HG03460 (cell line): ENCODE results near the gene MAP4K4.
"Not testable (repeated sequence)": the region's sequence is repeated elsewhere in the genome, so short reads cannot be mapped to it uniquely, and the experiment has no call there.

Source experiments
- ATAC-seq: cut with Tn5 transposase; IDR thresholded peaks from one replicate; pipeline ENCODE4 v1.9.1; 2021; ENCODE audit not compliant: unreplicated experiment

MAP4K4 gene

DNA sequence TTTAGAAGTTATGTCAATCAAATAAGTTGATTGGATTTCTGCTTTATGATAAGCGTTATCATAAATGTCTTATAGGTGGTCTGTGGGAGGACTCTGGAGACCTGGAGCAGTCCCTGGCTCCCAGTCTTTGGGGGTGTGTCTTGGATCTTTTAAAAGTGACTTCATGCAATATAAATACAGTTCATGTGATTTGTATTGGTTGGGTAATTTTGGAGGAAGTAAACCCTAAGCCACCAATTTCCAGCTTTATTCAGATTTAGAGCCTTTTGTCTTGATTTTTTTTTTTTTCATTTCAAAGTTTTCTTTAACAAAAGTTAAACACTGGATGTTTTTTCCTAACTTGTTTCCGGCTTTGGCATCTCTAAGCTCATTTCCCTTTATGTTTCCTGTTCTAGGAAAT is 68.8 kb downstream of the MAP4K4 start:
- ATAC-seq = no peak

DNA sequence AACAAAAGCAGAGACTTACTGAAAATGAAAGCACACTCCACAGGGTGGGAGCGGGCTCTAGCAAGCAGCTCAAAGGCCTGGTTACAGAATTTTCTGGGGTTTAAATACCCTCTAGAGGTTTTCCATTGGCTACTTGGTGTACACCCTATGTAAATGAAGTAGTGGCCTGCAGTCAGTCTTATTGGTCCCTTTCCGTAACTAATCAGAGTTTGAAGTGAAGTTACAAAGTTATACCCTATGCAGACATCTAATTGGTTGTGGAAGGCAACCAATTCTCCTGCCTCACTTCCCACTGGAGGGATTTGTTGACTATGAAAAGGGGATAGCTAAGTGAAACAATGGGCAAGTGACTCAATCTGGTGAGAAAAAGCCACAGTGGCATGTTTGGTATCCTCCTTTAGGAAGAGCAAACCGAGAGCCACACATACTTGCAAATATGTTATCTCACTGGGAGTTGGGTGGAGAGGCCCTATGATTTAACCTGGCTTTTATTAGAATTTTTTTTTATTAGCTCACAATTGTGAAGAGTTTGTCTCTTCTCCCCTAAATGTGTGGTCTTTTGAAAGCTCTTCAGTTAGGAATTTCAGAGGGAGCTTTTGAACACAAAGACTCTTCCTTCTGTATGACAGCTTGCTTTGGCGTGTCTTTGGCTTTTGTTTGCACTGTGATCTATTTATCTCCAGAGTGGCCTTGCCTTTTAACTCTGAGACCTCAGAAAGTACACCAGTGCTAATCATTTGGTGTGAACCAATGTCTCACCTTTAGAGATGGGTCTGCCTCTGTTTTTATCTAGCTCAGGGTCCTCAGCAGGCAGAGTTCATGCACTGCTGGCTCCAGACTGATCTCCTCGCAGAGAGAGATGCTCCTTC is 69.6 kb downstream of the MAP4K4 start:
- ATAC-seq = no peak

DNA sequence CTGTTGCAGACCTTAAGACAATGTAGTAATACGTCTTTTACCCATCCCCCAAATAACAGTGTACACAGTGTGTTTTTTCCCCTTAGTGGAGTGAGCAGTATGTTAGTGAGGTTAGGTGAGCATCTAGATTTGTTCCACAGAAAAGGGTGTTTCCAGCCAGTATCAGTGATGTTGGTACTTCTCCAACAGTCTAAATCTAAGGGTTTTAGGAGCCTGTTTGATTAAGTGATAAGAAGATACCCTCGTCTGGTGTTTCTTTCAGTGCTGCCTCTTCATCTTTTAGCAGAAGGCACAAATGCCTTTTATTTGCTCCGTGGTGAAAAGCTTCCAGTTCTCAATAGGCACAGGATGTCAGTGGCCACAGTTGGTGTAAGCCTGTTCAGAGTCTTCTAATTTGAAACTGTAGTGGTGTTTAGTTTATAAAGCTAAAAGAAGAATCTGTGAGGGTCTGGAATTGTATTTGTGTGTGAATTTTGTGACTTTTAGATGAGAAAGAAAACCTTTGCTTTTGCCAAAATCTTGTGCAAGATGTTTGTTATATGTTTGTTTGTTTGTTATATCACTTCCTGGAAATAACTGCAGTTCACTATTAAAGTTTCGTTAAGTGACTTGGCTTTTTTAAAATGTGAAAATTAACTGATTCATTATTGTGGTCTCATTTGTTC is 71.2 kb downstream of the MAP4K4 start:
- ATAC-seq = no peak

- ATAC-seq = not testable (repeated sequence)
These were observed 72.2 kb downstream of the MAP4K4 start for GRCh38 chr2:101769726-101770125.

GRCh38 chr2:101770726-101771125 is 73.2 kb downstream of the MAP4K4 start:
- peak; percentile 54 for ATAC-seq

GRCh38 chr2:101771227-101771902 is 73.9 kb downstream of the MAP4K4 start:
- no peak for ATAC-seq

DNA sequence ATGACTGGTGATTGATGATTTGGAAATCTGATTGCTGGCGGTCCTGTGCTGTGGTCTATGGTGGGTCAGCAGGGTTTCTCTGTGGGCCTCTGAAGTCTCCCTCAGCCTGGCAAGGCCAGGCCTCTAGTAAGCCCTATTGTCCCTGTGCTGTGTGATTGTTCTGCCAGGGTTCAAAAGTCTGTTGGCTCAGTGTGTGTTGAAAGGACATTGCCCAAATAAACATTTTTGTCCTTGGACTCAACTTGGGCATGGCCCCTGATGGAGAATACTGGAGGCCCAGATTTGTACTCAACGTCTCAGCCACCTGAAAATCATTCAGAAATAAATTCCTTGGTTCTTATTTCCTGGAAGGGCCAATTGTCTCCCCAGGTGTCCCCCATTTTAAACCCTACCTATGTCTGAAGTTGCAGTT is 74.4 kb downstream of the MAP4K4 start:
- ATAC-seq = no peak

DNA sequence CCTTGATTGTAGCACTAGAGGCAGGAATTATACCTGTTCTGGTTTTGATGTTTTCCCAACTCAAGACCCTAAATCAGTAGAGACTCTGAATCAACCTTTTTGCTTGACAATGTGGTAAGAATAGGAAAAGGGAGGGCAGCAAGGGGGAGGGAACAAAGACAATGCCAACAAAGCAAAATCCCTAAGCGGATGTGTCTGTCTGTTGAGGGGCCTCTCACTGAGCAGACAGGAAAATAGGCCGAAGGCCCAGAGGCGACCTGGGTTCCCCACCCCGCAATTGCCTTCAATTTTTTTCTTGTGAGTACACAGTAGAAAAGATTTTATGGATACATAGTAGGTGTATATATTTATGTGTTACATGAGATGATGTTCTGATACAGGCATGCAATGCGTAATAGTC is 75.6 kb downstream of the MAP4K4 start:
- ATAC-seq = no peak

GRCh38 chr2:101773961-101774360 is 76.5 kb downstream of the MAP4K4 start:
- ATAC-seq = not testable (repeated sequence)

- no peak for ATAC-seq
These were observed 77.6 kb downstream of the MAP4K4 start for GRCh38 chr2:101775092-101775491.

GRCh38 chr2:101775636-101776035 is 78.1 kb downstream of the MAP4K4 start:
- no peak for ATAC-seq

DNA sequence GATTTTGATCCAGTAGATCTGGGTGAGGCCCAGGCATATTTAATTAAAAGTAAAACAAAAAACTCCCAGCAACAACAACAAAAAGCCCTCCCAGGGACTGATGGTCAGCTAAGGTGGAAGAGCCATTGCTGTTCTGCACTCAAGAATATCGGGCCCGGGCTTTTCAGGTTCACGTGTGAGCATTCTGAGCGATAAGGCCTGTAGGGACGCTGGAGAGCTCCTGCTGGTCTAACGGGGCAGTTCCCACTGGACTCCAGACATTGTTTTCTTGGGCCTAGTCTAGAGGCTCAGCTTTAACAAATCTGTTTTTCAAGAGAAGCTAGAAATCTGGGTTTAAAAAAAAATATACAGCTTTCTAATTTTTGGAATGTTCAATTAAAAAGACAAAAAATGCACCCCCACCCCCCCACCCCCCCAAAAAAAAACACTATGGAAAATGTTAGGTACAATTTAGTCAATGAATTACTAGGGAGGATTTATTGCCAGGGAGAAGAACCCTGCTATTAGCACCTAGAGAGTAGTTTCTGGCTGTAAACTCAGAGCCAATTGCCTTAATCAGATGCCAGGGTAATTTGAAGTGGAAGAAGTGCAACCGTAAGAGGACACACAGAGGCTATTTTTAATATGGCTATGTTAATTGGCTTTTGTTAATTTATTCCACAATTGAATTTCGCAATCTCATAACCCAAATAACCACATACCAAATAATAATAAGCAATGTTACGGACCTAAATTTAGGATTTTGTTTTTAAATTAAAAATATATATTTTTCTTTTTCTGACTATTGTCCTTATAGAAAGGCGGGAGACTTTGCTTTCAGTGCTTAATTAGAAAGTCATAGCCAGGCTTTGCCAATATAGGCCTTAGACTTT is 78.9 kb downstream of the MAP4K4 start:
- ATAC-seq = no peak

DNA sequence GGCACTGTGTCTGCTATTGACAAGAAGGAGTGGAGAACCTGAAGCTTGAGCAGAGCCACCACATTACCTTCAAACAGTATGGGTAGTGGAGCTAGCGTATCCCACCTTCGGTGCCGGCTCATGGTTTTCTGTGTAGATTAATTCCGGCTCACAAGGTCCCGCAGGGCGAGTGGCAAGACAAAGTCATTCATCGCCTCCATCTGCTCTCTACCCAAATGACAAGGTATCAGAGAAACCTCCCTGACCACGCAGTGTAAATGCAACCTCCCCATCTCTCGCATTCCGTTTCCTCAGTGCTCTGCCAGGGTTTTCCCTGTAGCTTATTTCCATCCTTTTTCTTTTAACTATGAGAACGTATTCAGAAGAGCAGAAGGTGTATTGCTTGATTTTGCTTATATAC is 79.8 kb downstream of the MAP4K4 start:
- no peak for ATAC-seq

- ATAC-seq = no peak
These were observed 80.6 kb downstream of the MAP4K4 start for GRCh38 chr2:101778102-101778501.

DNA sequence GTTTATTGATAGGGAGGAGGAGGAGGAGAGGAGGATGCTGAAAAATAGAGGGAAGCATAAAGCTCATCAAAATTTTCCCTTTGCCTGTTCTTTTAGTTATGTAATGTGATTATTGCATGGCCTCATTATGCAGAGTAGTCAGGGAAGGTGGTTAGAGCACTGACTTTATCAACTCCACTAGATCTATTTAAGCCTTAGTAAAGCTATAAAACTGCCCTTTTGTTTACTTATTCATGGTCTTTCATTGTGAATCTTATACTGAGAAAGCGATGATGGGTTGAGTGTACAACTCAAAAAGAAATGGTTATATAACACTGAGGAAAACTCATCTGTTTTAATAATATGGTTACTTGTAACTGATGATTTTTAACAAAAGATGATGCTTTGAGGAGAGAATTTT is 81.7 kb downstream of the MAP4K4 start:
- no peak for ATAC-seq

DNA sequence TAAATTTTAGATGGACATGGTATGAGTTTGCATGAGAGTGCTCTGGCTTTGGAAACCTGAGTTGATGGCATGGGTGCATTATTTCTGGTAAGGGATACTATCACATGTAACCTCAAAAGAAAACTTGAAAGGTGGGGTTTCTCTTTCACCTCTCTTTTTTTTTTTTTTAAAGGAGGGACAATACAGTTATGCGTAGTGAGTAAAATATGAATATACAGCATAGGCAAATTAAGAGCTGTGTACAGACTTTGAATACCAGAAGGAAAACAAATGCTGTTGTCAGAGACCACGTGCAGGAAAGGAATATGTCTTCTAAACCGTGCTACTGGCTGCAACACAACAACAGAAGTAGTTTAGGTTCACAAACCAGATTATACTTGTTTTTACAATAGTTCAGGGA is 82.1 kb downstream of the MAP4K4 start:
- no peak for ATAC-seq

GRCh38 chr2:101781326-101781725 is 83.8 kb downstream of the MAP4K4 start:
- no peak for ATAC-seq

- no peak for ATAC-seq
These were observed 84.4 kb downstream of the MAP4K4 start for GRCh38 chr2:101781791-101782426.

- no peak for ATAC-seq
These were observed 84.9 kb downstream of the MAP4K4 start for GRCh38 chr2:101782427-101782792.

- no peak for ATAC-seq
These were observed 89.6 kb downstream of the MAP4K4 start for GRCh38 chr2:101787097-101787496.
